HG03439 (cell line): Measurements from ENCODE around the gene FHL2.
"Not testable (repeated sequence)": the region's sequence is repeated elsewhere in the genome, so short reads cannot be mapped to it uniquely, and the experiment has no call there.

Source experiments
- ATAC-seq: cut with Tn5 transposase; IDR thresholded peaks from one replicate; pipeline ENCODE4 v1.9.1; 2021; ENCODE audit warnings: mild to moderate bottlenecking, moderate library complexity; ENCODE audit not compliant: unreplicated experiment

Gene FHL2

GRCh38 chr2:105398336-105399206, at the start of gene FHL2:
FHL2 (minus strand) TSS chr2:105399051; CDS start chr2:105386516, 12,535 bp downstream.
- ATAC-seq: peak; percentile 92

GRCh38 chr2:105447476-105447875, 48.6 kb upstream of the FHL2 start:
- no peak for ATAC-seq

- ATAC-seq: no peak
Measured at GRCh38 chr2:105446501-105446900, 47.6 kb upstream of the FHL2 start.

- ATAC-seq: no peak
Measured at GRCh38 chr2:105445976-105446375, 47.1 kb upstream of the FHL2 start.

GRCh38 chr2:105445498-105445897, 46.6 kb upstream of the FHL2 start:
- no peak for ATAC-seq

- no peak for ATAC-seq
Measured at GRCh38 chr2:105443617-105444598, 45.1 kb upstream of the FHL2 start.

- ATAC-seq: no peak
Measured at GRCh38 chr2:105442721-105443120, 43.9 kb upstream of the FHL2 start.

GRCh38 chr2:105442056-105442455, 43.2 kb upstream of the FHL2 start:
- ATAC-seq: no peak

GRCh38 chr2:105439141-105439540, 40.3 kb upstream of the FHL2 start:
- no peak for ATAC-seq

- no peak for ATAC-seq
Measured at GRCh38 chr2:105438104-105438929, 39.5 kb upstream of the FHL2 start.

GRCh38 chr2:105437708-105438103, 38.9 kb upstream of the FHL2 start:
- no peak for ATAC-seq

GRCh38 chr2:105432749-105433148, 33.9 kb upstream of the FHL2 start:
- no peak for ATAC-seq

- ATAC-seq: no peak
Measured at GRCh38 chr2:105432044-105432399, 33.2 kb upstream of the FHL2 start.

- ATAC-seq: no peak
Measured at GRCh38 chr2:105431367-105432043, 32.7 kb upstream of the FHL2 start.

GRCh38 chr2:105428387-105429018, 29.7 kb upstream of the FHL2 start:
- no peak for ATAC-seq

- no peak for ATAC-seq
Measured at GRCh38 chr2:105427485-105427884, 28.6 kb upstream of the FHL2 start.

- no peak for ATAC-seq
Measured at GRCh38 chr2:105426626-105427292, 27.9 kb upstream of the FHL2 start.

- ATAC-seq: no peak
Measured at GRCh38 chr2:105425936-105426625, 27.2 kb upstream of the FHL2 start.

- not testable (repeated sequence) for ATAC-seq
Measured at GRCh38 chr2:105424836-105425235, 26.0 kb upstream of the FHL2 start.
